Neural progenitor cell (in vitro differentiated cells): ENCODE measurements around the gene SNRNP35.

Experiments used
- EZH2phosphoT487 ChIP-seq: fragments of 200-600 bp; sonication (generic); IDR thresholded peaks from 2 replicates; pipeline ENCODE4 v1.6.1; 2017; ENCODE audit warnings: antibody characterized with exemption
- TF ChIP-seq, protein P1 (sequence below): fragments of 200-600 bp; sonication (generic); IDR thresholded peaks from 2 replicates; pipeline ENCODE4 v1.5.1; 2017; ENCODE audit warnings: antibody characterized with exemption, mild to moderate bottlenecking

DNA sequence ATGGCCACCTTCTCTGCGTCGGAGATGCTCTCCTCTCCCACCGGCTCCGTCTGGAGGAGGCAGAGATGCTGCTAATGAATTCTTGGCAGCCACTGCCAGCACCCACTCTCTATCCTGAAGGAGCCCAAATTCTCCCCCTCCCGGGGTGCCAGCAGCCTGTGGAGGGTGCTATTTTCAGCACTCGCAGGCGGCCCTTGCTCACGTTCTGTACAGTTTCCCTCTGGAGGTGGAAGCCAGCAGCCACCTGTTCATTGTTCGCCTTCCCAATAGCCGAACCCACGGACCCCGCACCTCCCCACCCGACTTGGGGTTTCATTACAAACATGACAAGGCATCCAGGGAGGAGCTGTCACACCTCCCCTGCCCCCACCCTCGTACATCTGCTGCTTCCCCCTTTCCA lies 27.8 kb downstream of the SNRNP35 start:
- TF ChIP-seq, protein P1, sequence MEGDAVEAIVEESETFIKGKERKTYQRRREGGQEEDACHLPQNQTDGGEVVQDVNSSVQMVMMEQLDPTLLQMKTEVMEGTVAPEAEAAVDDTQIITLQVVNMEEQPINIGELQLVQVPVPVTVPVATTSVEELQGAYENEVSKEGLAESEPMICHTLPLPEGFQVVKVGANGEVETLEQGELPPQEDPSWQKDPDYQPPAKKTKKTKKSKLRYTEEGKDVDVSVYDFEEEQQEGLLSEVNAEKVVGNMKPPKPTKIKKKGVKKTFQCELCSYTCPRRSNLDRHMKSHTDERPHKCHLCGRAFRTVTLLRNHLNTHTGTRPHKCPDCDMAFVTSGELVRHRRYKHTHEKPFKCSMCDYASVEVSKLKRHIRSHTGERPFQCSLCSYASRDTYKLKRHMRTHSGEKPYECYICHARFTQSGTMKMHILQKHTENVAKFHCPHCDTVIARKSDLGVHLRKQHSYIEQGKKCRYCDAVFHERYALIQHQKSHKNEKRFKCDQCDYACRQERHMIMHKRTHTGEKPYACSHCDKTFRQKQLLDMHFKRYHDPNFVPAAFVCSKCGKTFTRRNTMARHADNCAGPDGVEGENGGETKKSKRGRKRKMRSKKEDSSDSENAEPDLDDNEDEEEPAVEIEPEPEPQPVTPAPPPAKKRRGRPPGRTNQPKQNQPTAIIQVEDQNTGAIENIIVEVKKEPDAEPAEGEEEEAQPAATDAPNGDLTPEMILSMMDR, result no peak
- TF ChIP-seq EZH2phosphoT487, result no peak
